ENCODE data around the gene GPR39.

GRCh38 chr2:132381376-132381775, 35.2 kb upstream of the GPR39 start:
- TF ChIP-seq POLR2AphosphoS5 (IDR thresholded peaks at IDR 0.05) = no peak
- TF ChIP-seq, protein P1, sequence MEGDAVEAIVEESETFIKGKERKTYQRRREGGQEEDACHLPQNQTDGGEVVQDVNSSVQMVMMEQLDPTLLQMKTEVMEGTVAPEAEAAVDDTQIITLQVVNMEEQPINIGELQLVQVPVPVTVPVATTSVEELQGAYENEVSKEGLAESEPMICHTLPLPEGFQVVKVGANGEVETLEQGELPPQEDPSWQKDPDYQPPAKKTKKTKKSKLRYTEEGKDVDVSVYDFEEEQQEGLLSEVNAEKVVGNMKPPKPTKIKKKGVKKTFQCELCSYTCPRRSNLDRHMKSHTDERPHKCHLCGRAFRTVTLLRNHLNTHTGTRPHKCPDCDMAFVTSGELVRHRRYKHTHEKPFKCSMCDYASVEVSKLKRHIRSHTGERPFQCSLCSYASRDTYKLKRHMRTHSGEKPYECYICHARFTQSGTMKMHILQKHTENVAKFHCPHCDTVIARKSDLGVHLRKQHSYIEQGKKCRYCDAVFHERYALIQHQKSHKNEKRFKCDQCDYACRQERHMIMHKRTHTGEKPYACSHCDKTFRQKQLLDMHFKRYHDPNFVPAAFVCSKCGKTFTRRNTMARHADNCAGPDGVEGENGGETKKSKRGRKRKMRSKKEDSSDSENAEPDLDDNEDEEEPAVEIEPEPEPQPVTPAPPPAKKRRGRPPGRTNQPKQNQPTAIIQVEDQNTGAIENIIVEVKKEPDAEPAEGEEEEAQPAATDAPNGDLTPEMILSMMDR (IDR thresholded peaks at IDR 0.05 in 8 of 11, conservative IDR thresholded peaks at IDR 0.05 in 3 of 11) = no peak

Data from spleen (tissue), 7 donors.